Transverse colon (tissue), 4 donors: ENCODE results near the gene RHBDD1. TPM values are rescaled to one million over a fixed set of nuclear protein-coding genes. Genes with fewer than 3 reads are reported as not detected.

Experiments
- DNase-seq: peaks from one replicate; pipeline ENCODE4 v3.0.0-alpha.2; 2019
- H3K27ac ChIP-seq, 4 donors: fragments of 200-600 bp; sonication (generic); 2 replicates each; pipeline ENCODE4 v1.5.1; 2016 to 2018; ENCODE audit warnings: inconsistent platforms in 4 of 4
- H3K27me3 ChIP-seq: fragments of 200-600 bp; sonication (generic); 2 replicates; pipeline ENCODE4 v1.5.1; 2017; ENCODE audit warnings: inconsistent platforms
- H3K36me3 ChIP-seq, 4 donors: fragments of 200-600 bp; sonication (generic); 2 replicates each; pipeline ENCODE4 v1.5.1; 2017 to 2019; ENCODE audit warnings: inconsistent platforms in 4 of 4
- H3K4me1 ChIP-seq, 4 donors: fragments of 200-600 bp; sonication (generic); 2 replicates each; pipeline ENCODE4 v1.5.1; 2017 to 2020; ENCODE audit warnings: inconsistent platforms in 4 of 4
- H3K4me3 ChIP-seq, 4 donors: fragments of 200-600 bp; sonication (generic); 1 replicate in 1 of 4; 2 replicates in 3 of 4; pipeline versions ENCODE4 v1.5.1 to v1.6.1; 2017 to 2019; ENCODE audit warnings: inconsistent platforms in 4 of 4
- H3K9me3 ChIP-seq, 2 donors: fragments of 200-600 bp; sonication (generic); 2 replicates each; pipeline ENCODE4 v1.5.1; 2017 to 2019; ENCODE audit warnings: inconsistent platforms in 2 of 2
- EP300 ChIP-seq: sonication (generic); formaldehyde crosslinking; IDR thresholded peaks from one replicate; pipeline ENCODE4 v1.6.1; 2017; ENCODE audit warnings: antibody characterized with exemption, low read depth
- POLR2A ChIP-seq: fragments of 450-650 bp; IDR thresholded peaks from one replicate; pipeline ENCODE4 v1.6.1; 2016; ENCODE audit warnings: antibody characterized with exemption, mild to moderate bottlenecking, moderate library complexity
- POLR2AphosphoS5 ChIP-seq, 3 donors: sonication (generic); formaldehyde crosslinking; IDR thresholded peaks; one replicate each; pipeline ENCODE4 v1.6.1; 2016; ENCODE audit warnings: antibody characterized with exemption in 3 of 3
- WGBS, 2 donors: methylation state at CpG; one replicate each; pipeline ENCODE4 v1.1.5; 2018; ENCODE audit warnings: low coverage in 1 of 2; 5-methylcytosine and 5-hydroxymethylcytosine counted together
- in situ Hi-C, 4 donors: fragments of 200-750 bp; cut with MboI; loops; one replicate each; pipeline versions ENCODE4 v1.15.0 to v1.15.1; 2017; ENCODE audit warnings: low sequenced_read_pairs in 3 of 4, low pct_ligation_motif_present in 1 of 4, low pct_unique_long_range_greater_than_20kb in 1 of 4
- intact Hi-C: fragments of 100-400 bp; cut with DNase I; formaldehyde crosslinking; loops from one replicate; pipeline ENCODE4 v1.15.1; 2023; ENCODE audit warnings: low total_unique reads
- total RNA-seq, 4 donors: library from RNA; depleted of rRNA; stranded (reverse); fragments of >200 nt; gene quantifications; one replicate each; pipeline ENCODE4 v1.1.0, GENCODE V29; 2016
- TF ChIP-seq, protein P1 (sequence below), 5 experiments: fragments of 200-600 bp in 3 of 5; fragments of 450-650 bp in 2 of 5; sonication (generic) in 3 of 5; IDR thresholded peaks; 1 replicate in 2 of 5; 2 replicates in 3 of 5; pipeline ENCODE4 v1.5.1; 2016 to 2017; ENCODE audit warnings: antibody characterized with exemption in 5 of 5, inconsistent platforms in 3 of 5, mild to moderate bottlenecking in 2 of 5, moderate library complexity in 1 of 5

Gene RHBDD1
- total RNA-seq, 4 donors from 2014 or later, result 11.9 to 47.5 (median 22.5) TPM

DNA sequence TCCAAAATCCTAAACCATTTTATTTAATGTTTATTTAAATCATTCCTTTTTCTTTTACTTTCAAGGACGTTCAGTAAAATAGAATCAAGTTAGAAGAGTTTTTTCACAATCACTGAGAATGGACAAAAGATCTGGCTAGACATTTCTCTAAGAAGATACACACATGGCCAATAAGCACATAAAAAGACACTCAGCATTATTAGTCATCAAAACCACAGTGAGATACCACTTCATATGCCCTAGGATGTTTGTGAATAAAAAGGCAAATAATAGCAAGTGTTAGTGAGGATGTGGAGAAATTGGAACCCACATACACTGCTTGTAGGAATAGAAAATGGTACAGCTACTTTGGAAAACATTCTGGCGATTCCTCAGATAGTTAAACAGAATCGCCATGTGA lies 76.1 kb downstream of the RHBDD1 start:
- Histone ChIP-seq H3K4me1 (peaks cover 3 to 22% (median 10%) of the 10 kb centered on the region in 4 donors), H3K9me3 (no peaks in the 10 kb centered on the region), H3K36me3 (no peaks in the 10 kb centered on the region), H3K27me3 (no peaks in the 10 kb centered on the region), H3K27ac (no peak overlapping the region), H3K4me3 (no peak overlapping the region)
- in situ Hi-C loops, result no loop called here
- intact Hi-C loops, result no loop called here
- TF ChIP-seq EP300, result no peak
- no peak for TF ChIP-seq POLR2A
- TF ChIP-seq POLR2AphosphoS5 (IDR thresholded peaks at IDR 0.05), result no peak
- TF ChIP-seq, protein P1, sequence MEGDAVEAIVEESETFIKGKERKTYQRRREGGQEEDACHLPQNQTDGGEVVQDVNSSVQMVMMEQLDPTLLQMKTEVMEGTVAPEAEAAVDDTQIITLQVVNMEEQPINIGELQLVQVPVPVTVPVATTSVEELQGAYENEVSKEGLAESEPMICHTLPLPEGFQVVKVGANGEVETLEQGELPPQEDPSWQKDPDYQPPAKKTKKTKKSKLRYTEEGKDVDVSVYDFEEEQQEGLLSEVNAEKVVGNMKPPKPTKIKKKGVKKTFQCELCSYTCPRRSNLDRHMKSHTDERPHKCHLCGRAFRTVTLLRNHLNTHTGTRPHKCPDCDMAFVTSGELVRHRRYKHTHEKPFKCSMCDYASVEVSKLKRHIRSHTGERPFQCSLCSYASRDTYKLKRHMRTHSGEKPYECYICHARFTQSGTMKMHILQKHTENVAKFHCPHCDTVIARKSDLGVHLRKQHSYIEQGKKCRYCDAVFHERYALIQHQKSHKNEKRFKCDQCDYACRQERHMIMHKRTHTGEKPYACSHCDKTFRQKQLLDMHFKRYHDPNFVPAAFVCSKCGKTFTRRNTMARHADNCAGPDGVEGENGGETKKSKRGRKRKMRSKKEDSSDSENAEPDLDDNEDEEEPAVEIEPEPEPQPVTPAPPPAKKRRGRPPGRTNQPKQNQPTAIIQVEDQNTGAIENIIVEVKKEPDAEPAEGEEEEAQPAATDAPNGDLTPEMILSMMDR (IDR thresholded peaks at IDR 0.05), result no peak
- 72 to 90% methylated on average over 3 of the region's 3 CpGs for WGBS, 2 donors
- no peak for DNase-seq

DNA sequence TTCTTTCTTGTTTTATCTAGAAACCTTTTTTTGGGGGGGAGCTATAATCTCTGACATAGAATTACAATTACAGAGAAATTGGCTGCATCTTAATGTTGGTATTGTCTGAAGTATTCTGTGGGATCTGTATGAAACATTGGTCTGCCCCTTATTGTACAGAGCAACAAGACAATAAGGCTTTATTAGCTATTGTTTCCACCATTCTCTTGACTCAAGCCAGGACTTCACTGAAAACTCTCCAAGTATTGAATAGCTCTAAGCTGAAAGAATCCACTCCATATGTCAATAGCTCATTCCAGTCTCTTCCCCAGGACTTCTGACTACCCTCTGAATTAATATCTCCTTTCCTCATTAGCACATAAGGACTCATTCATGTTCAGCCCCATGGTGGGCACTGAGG lies 77.8 kb downstream of the RHBDD1 start:
- Histone ChIP-seq H3K4me3 (no peak overlapping the region), H3K4me1 (peaks cover 0 to 12% (median 4%) of the 10 kb centered on the region in 4 donors), H3K9me3 (no peaks in the 10 kb centered on the region), H3K36me3 (no peaks in the 10 kb centered on the region), H3K27ac (no peak overlapping the region), H3K27me3 (no peaks in the 10 kb centered on the region)
- TF ChIP-seq POLR2A (no peak), EP300 (no peak), POLR2AphosphoS5 (IDR thresholded peaks at IDR 0.05) (no peak)
- TF ChIP-seq, protein P1 (IDR thresholded peaks at IDR 0.05), result no peak
- intact Hi-C loops, result no loop called here
- in situ Hi-C loops, result no loop called here
- DNase-seq, result no peak

GRCh38 chr2:226915846-226916360 lies 80.0 kb downstream of the RHBDD1 start:
- H3K36me3 ChIP-seq, result peaks cover 0 to 4% (median 0%) of the 10 kb centered on the region in 4 donors
- in situ Hi-C loops (no loop called here), intact Hi-C loops (no loop called here)
- H3K27me3 ChIP-seq, result no peaks in the 10 kb centered on the region
- DNase-seq, result no peak
- WGBS, 2 donors, result 67 to 78% methylated on average over 3 to 6 of the region's 6 CpGs
- no peak overlapping the region for H3K4me3 ChIP-seq
- H3K27ac ChIP-seq, result no peak overlapping the region
- no peaks in the 10 kb centered on the region for H3K9me3 ChIP-seq
- no peak for TF ChIP-seq EP300
- H3K4me1 ChIP-seq, result no peaks in the 10 kb centered on the region

GRCh38 chr2:226916669-226917068 lies 80.8 kb downstream of the RHBDD1 start:
- Histone ChIP-seq H3K4me1 (no peaks in the 10 kb centered on the region), H3K27me3 (no peaks in the 10 kb centered on the region), H3K4me3 (no peak overlapping the region), H3K27ac (no peak overlapping the region), H3K36me3 (peaks cover 0 to 4% (median 0%) of the 10 kb centered on the region in 4 donors), H3K9me3 (no peaks in the 10 kb centered on the region)
- no peak for DNase-seq
- TF ChIP-seq, protein P1 (IDR thresholded peaks at IDR 0.05), result no peak
- TF ChIP-seq POLR2A, result no peak
- no peak for TF ChIP-seq EP300
- no peak for TF ChIP-seq POLR2AphosphoS5 (IDR thresholded peaks at IDR 0.05)
- in situ Hi-C loops, result no loop called here
- intact Hi-C loops, result no loop called here
- 65 to 100% methylated on average over 1 of the region's 1 CpG for WGBS, 2 donors

DNA sequence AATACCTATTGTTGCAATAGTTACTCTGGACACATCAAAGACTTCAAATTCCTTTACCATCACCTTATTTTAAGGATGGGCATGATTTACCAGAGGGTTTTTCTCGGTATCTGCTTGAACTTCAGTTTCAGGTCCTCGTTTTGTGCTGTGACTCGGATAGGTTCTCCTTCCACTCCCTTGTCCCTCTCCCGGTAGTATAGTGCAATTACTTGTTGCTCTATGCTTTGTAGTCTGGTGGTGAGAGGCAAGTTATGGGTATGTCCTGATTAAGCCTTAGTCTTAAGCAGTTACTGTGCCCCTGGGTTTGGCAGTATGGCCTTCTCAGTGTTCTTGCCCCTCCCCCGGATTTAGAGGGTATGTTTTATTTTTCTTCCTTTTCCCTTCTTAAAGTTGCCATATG lies 96.6 kb downstream of the RHBDD1 start:
- no peak for TF ChIP-seq EP300
- no peak for TF ChIP-seq POLR2A
- TF ChIP-seq, protein P1 (IDR thresholded peaks at IDR 0.05), result no peak
- no peak for TF ChIP-seq POLR2AphosphoS5 (IDR thresholded peaks at IDR 0.05)
- no peak for DNase-seq
- Histone ChIP-seq H3K4me1 (no peaks in the 10 kb centered on the region), H3K9me3 (no peaks in the 10 kb centered on the region), H3K36me3 (no peaks in the 10 kb centered on the region), H3K27me3 (no peaks in the 10 kb centered on the region), H3K4me3 (no peak overlapping the region), H3K27ac (no peak overlapping the region)
- whole genome bisulfite sequencing, 2 donors, result 94 to 96% methylated on average over 4 to 5 of the region's 5 CpGs
- in situ Hi-C loops (no loop called here), intact Hi-C loops (no loop called here)
